Measurements from ENCODE around the gene PCID2. TPM values are rescaled to one million over a fixed set of nuclear protein-coding genes. Genes with fewer than 3 reads are reported as not detected.

The PCID2 gene
- total and polyA plus RNA-seq, 2 of the 13 experiments (the other 11 are each of a cell fraction or from before 2014, with no cell fraction given), result 65.0 to 111 TPM

DNA sequence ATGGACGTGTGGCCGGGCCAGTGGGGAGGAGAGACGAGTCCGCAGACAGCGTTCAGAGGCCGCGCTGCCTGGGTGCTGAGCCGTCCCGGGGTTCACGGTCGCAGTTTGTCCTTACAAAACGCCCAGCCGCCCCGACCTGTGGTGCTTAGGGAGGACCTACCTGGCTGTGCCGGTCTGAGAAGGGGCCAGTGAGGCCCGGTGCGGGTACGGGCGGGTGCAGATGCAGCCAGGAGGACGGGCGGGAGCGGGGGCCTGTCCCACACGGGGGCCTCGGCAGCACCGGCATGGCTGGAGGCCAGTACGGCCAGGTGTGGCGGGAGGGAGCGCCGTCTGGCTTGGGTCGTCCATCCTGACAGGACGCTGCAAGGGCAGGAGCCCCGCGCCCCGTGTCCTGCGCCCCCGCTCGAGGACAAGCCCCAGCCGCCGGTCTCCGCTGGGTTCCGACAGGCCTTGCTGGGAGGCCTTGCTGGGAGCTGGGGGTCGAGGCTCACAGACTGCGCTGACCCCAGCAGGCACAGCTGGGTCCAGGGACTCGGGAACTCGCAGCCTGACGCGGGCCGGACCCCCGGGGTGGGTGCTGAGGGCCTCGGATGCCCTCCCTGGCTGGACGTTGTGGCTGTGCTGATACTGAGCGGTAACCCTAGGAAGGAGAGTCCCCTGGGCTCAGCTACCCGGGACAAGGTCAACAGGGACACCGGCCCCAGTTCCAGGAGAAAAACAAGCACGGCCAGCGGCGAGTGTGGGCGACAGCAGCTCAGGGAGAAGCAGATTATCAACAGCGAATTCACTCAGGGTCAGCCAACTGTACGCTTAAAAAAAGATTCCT lies 55.3 kb downstream of the PCID2 start (continued):
- TF ChIP-seq NFAT5 (CRISPR knock-in tag; IDR thresholded peaks at IDR 0.05) (peak; percentile 47; the same call in 1 of the 2 replicates), PHF8 (CRISPR knock-in tag; IDR thresholded peaks at IDR 0.05) (peak; percentile 71), SRY (CRISPR knock-in tag; IDR thresholded peaks at IDR 0.05) (peak; percentile 27; the same call in 1 of the 2 replicates), BCL3 (CRISPR knock-in tag; IDR thresholded peaks at IDR 0.05) (peak; percentile 24; the same call in 1 of the 2 replicates), ZNF550 (CRISPR knock-in tag; IDR thresholded peaks at IDR 0.05; ENCODE audit: borderline replicate concordance) (peak; percentile 83; the same call in 1 of the 2 replicates), ZNF816 (CRISPR knock-in tag; IDR thresholded peaks at IDR 0.05; ENCODE audit: borderline replicate concordance) (0 out of 2 replicates have a peak, but pooled peaks have one; percentile 18), ZNF430 (CRISPR knock-in tag; IDR thresholded peaks at IDR 0.05) (peak; percentile 74), ZNF792 (CRISPR knock-in tag; IDR thresholded peaks at IDR 0.05) (no peak), CHCHD3 (CRISPR knock-in tag; IDR thresholded peaks at IDR 0.05) (0 out of 2 replicates have a peak, but pooled peaks have one; percentile 75), RNF2 (conservative IDR thresholded peaks at IDR 0.05; ENCODE audit: low read depth) (0 out of 2 replicates have a peak, but pooled peaks have one; percentile 47), SP5 (CRISPR knock-in tag; IDR thresholded peaks at IDR 0.05; ENCODE audit: borderline replicate concordance, low read depth) (0 out of 2 replicates have a peak, but pooled peaks have one; percentile 4), ZNF788 (CRISPR knock-in tag; IDR thresholded peaks at IDR 0.05; ENCODE audit: borderline replicate concordance) (peak; percentile 47; the same call in 1 of the 2 replicates), ZNF768 (CRISPR knock-in tag; IDR thresholded peaks at IDR 0.05) (peak; percentile 50; the same call in 1 of the 2 replicates), LCORL (IDR thresholded peaks at IDR 0.05) (no peak), LCORL (CRISPR knock-in tag; IDR thresholded peaks at IDR 0.05) (no peak; the same call in 1 of the 2 replicates), RBAK (CRISPR knock-in tag; IDR thresholded peaks at IDR 0.05) (no peak), KDM4B (CRISPR knock-in tag; IDR thresholded peaks at IDR 0.05) (no peak), RBM39 (IDR thresholded peaks at IDR 0.05; ENCODE audit: low read depth, low read length, poor library complexity, severe bottlenecking) (peak; percentile 37), ZNF275 (CRISPR knock-in tag; IDR thresholded peaks at IDR 0.05; ENCODE audit: borderline replicate concordance) (no peak; the same call in 1 of the 2 replicates)
- TF ChIP-seq, protein P1, sequence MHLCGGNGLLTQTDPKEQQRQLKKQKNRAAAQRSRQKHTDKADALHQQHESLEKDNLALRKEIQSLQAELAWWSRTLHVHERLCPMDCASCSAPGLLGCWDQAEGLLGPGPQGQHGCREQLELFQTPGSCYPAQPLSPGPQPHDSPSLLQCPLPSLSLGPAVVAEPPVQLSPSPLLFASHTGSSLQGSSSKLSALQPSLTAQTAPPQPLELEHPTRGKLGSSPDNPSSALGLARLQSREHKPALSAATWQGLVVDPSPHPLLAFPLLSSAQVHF (CRISPR knock-in tag; IDR thresholded peaks at IDR 0.05), result peak; percentile 50; the same call in 1 of the 2 replicates

Measured in HepG2 (cell line).